SK-MEL-5 (cell line): ENCODE measurements around the gene IL1RAPL1. TPM values are rescaled to one million over a fixed set of nuclear protein-coding genes. Genes with fewer than 3 reads are reported as not detected.
A peak's percentile ranks its signal among the peaks of the same experiment; 100 is the strongest.

Experiments used
- DNase-seq: peaks from one replicate; pipeline ENCODE4 v3.0.0-alpha.2; 2016; ENCODE audit warnings: low read depth, low spot score
- in situ Hi-C: cut with HindIII; loops from 2 replicates; pipeline ENCODE4 v1.10.0; 2016; ENCODE audit warnings: low sequenced_read_pairs, high pct_unique_total_duplicates, low pct_unique_long_range_greater_than_20kb
- total RNA-seq: library from RNA; depleted of rRNA; stranded (reverse); fragments of >200 nt; shearing (Covaris generic); gene quantifications from 2 replicates; pipeline ENCODE4 v1.2.3, GENCODE V29; 2014

Gene IL1RAPL1
- total RNA-seq, 1 experiment from 2014 or later = 0.32 TPM

- DNase-seq = no peak
- in situ Hi-C loops = no loop called here
Measured at GRCh38 chrX:28876408-28876807, 289.2 kb downstream of the IL1RAPL1 start.

- DNase-seq = no peak
- in situ Hi-C loops = no loop called here
Measured at GRCh38 chrX:28876901-28877300, 289.7 kb downstream of the IL1RAPL1 start.

DNA sequence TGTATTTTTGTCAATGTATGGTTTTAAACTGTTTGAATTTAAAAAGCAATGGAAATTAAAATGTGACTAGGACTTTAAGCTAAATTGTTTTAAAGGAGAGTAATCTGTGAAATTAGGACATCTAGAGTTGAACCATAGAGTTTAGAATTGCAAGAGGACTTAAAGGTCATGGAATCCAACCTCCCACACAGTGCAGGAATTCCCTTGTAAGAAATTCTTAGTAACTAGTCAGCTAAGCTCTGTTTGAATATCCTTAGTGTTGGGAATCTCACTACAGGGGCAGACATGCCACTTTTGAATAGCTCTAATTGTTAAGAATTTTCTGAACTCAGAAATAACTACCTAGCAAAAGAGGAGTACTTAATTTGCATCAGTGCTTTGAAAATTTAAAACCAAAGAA lies 292.9 kb downstream of the IL1RAPL1 start:
- DNase-seq = peak; percentile 14
- in situ Hi-C loops = no loop called here

- in situ Hi-C loops = no loop called here
- no peak for DNase-seq
Measured at GRCh38 chrX:28884823-28885222, 297.6 kb downstream of the IL1RAPL1 start.

GRCh38 chrX:28888416-28888815 lies 301.2 kb downstream of the IL1RAPL1 start:
- in situ Hi-C loops = no loop called here
- DNase-seq = no peak

DNA sequence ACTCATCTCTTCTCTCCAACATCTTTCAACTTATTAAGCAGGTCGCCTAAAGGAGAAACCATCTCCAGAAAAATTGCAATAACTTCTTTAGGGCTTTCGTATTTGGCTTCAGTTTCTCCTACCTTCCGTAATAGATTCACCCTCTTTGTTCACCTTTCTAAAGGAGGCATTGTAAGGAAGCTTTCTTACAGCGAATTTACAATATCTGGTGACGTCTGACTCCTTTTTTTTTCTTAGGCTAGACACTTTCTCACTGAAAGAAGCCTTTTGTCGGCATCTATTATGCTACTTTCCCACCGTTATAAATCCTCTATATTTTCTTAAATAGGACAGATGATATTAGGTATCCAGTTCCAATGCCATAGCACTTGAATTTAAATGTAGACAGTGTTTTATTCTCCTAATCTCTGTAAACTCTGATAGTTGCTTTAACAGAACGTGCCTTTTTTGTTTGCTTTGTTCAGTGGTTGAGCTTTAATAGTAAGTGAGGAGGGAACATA lies 302.4 kb downstream of the IL1RAPL1 start:
- in situ Hi-C loops = no loop called here
- peak; percentile 77 for DNase-seq

- in situ Hi-C loops = no loop called here
- DNase-seq = no peak
Measured at GRCh38 chrX:28901637-28902036, 314.4 kb downstream of the IL1RAPL1 start.

- in situ Hi-C loops = no loop called here
- no peak for DNase-seq
Measured at GRCh38 chrX:28910487-28910886, 323.2 kb downstream of the IL1RAPL1 start.

GRCh38 chrX:28920153-28920943 lies 333.1 kb downstream of the IL1RAPL1 start:
- in situ Hi-C loops = no loop called here
- DNase-seq = peak; percentile 8

- no peak for DNase-seq
- in situ Hi-C loops = no loop called here
Measured at GRCh38 chrX:28922106-28922505, 334.9 kb downstream of the IL1RAPL1 start.

GRCh38 chrX:28946846-28947245 lies 359.6 kb downstream of the IL1RAPL1 start:
- in situ Hi-C loops = no loop called here
- no peak for DNase-seq

GRCh38 chrX:28960063-28960462 lies 372.8 kb downstream of the IL1RAPL1 start:
- in situ Hi-C loops = no loop called here
- DNase-seq = no peak

- no peak for DNase-seq
- in situ Hi-C loops = no loop called here
Measured at GRCh38 chrX:28966331-28966730, 379.1 kb downstream of the IL1RAPL1 start.

DNA sequence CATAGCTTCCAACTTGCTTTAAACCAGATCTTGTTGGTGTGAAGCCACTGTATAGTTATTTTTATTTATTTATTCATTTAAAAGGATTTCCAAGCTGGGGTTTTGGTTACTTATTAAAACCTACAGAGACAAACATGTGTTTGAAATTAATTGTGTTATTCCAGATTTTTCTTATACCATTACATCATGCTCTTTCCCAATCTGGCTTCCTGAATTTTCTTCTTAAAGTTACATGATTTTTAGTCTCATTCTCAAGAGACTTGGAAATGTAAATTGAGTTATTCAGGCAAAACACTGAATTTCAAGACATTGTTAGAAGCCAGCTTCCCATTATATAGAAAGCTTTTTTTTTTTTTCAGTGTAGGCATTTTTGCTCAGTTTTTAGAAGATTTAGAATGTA lies 381.9 kb downstream of the IL1RAPL1 start:
- no peak for DNase-seq

GRCh38 chrX:28979877-28980276 lies 392.6 kb downstream of the IL1RAPL1 start:
- no peak for DNase-seq
- in situ Hi-C loops = no loop called here

More for the DNA sequence above, 381.9 kb downstream of the IL1RAPL1 start:
- in situ Hi-C loops = no loop called here

DNA sequence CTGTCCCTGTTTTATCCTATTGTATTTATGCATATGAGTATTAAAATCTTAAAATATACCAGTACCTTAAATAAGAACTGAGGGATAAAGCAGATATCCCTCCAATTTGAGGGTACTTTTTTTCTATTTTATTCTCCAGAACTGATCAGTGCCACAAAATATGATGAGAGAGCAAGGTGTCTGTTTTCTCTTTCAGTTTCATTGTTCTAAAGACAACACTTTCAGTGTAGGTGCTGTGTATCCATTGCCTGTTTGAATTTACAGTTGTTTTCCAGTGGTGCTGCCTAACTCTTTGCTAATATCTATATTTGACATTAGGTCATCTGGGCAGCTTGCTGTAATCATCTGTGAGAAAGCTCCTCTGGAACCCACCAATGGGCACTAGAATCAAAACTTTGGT lies 394.7 kb downstream of the IL1RAPL1 start:
- no peak for DNase-seq
- in situ Hi-C loops = no loop called here

DNA sequence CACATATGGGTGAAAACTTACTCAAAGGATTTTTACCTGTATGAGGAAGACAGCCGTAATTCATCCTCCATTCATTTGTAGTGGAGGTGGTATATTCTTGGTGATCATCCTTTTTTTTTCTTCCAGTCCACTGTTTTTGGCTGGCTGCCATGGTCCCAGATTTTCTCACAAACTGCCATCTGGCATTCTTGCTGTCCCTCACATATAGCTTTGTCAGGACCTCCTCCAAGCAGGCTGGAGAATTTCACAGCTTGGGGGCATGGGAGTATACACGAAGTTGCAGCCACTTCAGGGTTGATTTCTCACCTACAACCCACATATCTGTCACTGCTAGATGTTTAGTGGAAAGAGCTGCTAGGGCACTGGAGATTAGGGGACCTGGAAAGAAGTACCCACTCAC lies 401.0 kb downstream of the IL1RAPL1 start:
- no peak for DNase-seq
- in situ Hi-C loops = no loop called here

- DNase-seq = no peak
- in situ Hi-C loops = no loop called here
Measured at GRCh38 chrX:28997706-28998463, 410.6 kb downstream of the IL1RAPL1 start.
